Prostate gland (tissue), 2 donors: ENCODE measurements around the gene MYO7B.

Source experiments
- CTCF ChIP-seq, 4 experiments: fragments of 200-600 bp in 2 of 4; fragments of 450-650 bp in 2 of 4; sonication (generic) in 2 of 4; IDR thresholded peaks; 1 replicate in 3 of 4; 2 replicates in 1 of 4; pipeline ENCODE4 v1.5.1; 2016 to 2019; ENCODE audit warnings: antibody characterized with exemption in 4 of 4, mild to moderate bottlenecking in 2 of 4, moderate library complexity in 2 of 4
- POLR2A ChIP-seq: fragments of 450-650 bp; IDR thresholded peaks from one replicate; pipeline ENCODE4 v1.6.1; 2016; ENCODE audit warnings: antibody characterized with exemption, mild to moderate bottlenecking
- POLR2AphosphoS5 ChIP-seq: sonication (generic); formaldehyde crosslinking; IDR thresholded peaks from one replicate; pipeline ENCODE4 v1.6.1; 2017; ENCODE audit warnings: antibody characterized with exemption

GRCh38 chr2:127671557-127672302, 136.2 kb downstream of the MYO7B start:
- TF ChIP-seq CTCF (IDR thresholded peaks at IDR 0.05) (no peak), POLR2A (no peak), POLR2AphosphoS5 (no peak)
